Measurements from ENCODE around the gene ZNF81. TPM values are rescaled to one million over a fixed set of nuclear protein-coding genes. Genes with fewer than 3 reads are reported as not detected.
"Not testable (repeated sequence)": the region's sequence is repeated elsewhere in the genome, so short reads cannot be mapped to it uniquely, and the experiment has no call there.

Gene ZNF81
- total and polyA plus RNA-seq, 2 experiments from 2014 or later = 6.1 to 8.9 TPM

DNA sequence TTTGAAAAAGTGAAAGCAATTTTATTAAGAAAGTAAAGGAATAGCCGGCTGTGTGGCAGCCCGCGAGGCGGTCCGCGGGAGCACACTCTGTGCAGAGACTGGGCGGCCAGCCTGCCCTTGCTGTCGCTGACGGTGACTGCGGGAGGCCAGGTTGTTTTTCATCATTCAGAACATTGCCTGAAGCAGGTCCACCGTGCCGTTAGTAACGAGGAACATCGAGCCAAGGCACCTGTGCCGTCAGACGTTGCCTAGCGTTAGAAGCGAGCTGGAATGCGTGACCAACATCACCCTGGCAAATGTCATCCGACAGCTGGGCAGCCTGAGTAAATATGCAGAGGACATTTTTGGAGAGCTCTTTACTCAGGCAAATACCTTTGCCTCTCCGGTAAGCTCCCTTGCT, 33.6 kb upstream of the ZNF81 start:
- H3K4me1 Mint-ChIP-seq = peaks cover 14% of the 10 kb centered on the region
- H3K9me2 ChIP-seq (ENCODE audit: insufficient read depth); H3K36me3 Mint-ChIP-seq (ENCODE audit: low read depth); H3K27me3 Mint-ChIP-seq (ENCODE audit: insufficient read depth, low read depth, poor library complexity); H3K4me2 ChIP-seq; H3K36me3 ChIP-seq (ENCODE audit: insufficient read depth); H3K27me3 ChIP-seq (ENCODE audit: insufficient read depth); H3K27ac Mint-ChIP-seq; H3K9me3 Mint-ChIP-seq; H2AFZ ChIP-seq; H3K4me1 ChIP-seq (ENCODE audit: insufficient read depth); H3F3A ChIP-seq (replicated peaks; ENCODE audit: low read depth); H3K4me3 ChIP-seq; H3K27ac ChIP-seq (ENCODE audit: low read depth); H4K20me1 ChIP-seq (replicated peaks; ENCODE audit: insufficient read depth); DNase-seq (ENCODE audit: low spot score); H3K4me3 Mint-ChIP-seq; ATAC-seq; H3K79me2 ChIP-seq (replicated peaks; ENCODE audit: insufficient read depth): not testable (repeated sequence)

DNA sequence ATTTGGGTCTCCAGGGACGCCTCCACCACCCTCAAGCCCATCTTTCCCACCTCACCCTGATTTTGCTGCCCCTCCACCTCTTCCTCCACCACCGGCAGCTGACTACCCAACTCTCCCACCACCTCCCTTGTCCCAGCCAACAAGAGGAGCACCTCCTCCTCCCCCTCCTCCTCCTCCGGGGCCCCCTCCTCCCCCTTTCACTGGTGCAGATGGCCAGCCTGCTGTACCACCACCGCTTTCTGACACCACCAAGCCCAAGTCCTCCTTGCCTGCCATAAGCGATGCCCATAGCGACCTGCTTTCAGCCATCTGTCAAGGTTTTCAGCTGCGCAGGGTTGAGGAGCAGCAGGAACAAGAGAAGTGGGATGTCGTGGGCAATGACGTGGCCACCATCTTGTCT, 32.4 kb upstream of the ZNF81 start:
- H3K9me2 ChIP-seq (ENCODE audit: insufficient read depth) = no peaks in the 10 kb centered on the region
- Mint-ChIP-seq H3K4me1 (peaks cover 14% of the 10 kb centered on the region), H3K9me3 (no peaks in the 10 kb centered on the region; the same call in 2 of the 3 replicates), H3K36me3 (ENCODE audit: low read depth) (peaks cover 2% of the 10 kb centered on the region; the same call in 1 of the 3 replicates), H3K27me3 (ENCODE audit: insufficient read depth, low read depth, poor library complexity) (no peaks in the 10 kb centered on the region), H3K4me3 (no peak overlapping the region), H3K27ac (no peak overlapping the region)
- H3F3A ChIP-seq (replicated peaks; ENCODE audit: low read depth) = no peaks in the 10 kb centered on the region
- no peak overlapping the region for H3K27ac ChIP-seq (ENCODE audit: low read depth)
- no peaks in the 10 kb centered on the region for H3K79me2 ChIP-seq (replicated peaks; ENCODE audit: insufficient read depth)
- no peaks in the 10 kb centered on the region for H3K27me3 ChIP-seq (ENCODE audit: insufficient read depth)
- H3K4me3 ChIP-seq = no peak overlapping the region
- no peak for DNase-seq (ENCODE audit: low spot score)
- H3K4me1 ChIP-seq (ENCODE audit: insufficient read depth) = no peaks in the 10 kb centered on the region
- no peaks in the 10 kb centered on the region for H3K36me3 ChIP-seq (ENCODE audit: insufficient read depth)
- H4K20me1 ChIP-seq (replicated peaks; ENCODE audit: insufficient read depth) = no peaks in the 10 kb centered on the region
- no peak for ATAC-seq
- no peak overlapping the region for H3K4me2 ChIP-seq
- no peak overlapping the region for H2AFZ ChIP-seq
- TF ChIP-seq POLR2AphosphoS5 (IDR thresholded peaks at IDR 0.05; ENCODE audit: low read depth) (no peak), ZNF331 (CRISPR knock-in tag; IDR thresholded peaks at IDR 0.05; ENCODE audit: low read depth) (no peak), EZH2phosphoT487 (IDR thresholded peaks at IDR 0.05; ENCODE audit: unreplicated experiment) (no peak), JUNB (IDR thresholded peaks at IDR 0.05; ENCODE audit: unreplicated experiment) (no peak), EZH2 (IDR thresholded peaks at IDR 0.05; ENCODE audit: low read depth, unreplicated experiment) (no peak)
- TF ChIP-seq, protein P1, sequence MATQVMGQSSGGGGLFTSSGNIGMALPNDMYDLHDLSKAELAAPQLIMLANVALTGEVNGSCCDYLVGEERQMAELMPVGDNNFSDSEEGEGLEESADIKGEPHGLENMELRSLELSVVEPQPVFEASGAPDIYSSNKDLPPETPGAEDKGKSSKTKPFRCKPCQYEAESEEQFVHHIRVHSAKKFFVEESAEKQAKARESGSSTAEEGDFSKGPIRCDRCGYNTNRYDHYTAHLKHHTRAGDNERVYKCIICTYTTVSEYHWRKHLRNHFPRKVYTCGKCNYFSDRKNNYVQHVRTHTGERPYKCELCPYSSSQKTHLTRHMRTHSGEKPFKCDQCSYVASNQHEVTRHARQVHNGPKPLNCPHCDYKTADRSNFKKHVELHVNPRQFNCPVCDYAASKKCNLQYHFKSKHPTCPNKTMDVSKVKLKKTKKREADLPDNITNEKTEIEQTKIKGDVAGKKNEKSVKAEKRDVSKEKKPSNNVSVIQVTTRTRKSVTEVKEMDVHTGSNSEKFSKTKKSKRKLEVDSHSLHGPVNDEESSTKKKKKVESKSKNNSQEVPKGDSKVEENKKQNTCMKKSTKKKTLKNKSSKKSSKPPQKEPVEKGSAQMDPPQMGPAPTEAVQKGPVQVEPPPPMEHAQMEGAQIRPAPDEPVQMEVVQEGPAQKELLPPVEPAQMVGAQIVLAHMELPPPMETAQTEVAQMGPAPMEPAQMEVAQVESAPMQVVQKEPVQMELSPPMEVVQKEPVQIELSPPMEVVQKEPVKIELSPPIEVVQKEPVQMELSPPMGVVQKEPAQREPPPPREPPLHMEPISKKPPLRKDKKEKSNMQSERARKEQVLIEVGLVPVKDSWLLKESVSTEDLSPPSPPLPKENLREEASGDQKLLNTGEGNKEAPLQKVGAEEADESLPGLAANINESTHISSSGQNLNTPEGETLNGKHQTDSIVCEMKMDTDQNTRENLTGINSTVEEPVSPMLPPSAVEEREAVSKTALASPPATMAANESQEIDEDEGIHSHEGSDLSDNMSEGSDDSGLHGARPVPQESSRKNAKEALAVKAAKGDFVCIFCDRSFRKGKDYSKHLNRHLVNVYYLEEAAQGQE (IDR thresholded peaks at IDR 0.05; ENCODE audit: unreplicated experiment) = no peak

DNA sequence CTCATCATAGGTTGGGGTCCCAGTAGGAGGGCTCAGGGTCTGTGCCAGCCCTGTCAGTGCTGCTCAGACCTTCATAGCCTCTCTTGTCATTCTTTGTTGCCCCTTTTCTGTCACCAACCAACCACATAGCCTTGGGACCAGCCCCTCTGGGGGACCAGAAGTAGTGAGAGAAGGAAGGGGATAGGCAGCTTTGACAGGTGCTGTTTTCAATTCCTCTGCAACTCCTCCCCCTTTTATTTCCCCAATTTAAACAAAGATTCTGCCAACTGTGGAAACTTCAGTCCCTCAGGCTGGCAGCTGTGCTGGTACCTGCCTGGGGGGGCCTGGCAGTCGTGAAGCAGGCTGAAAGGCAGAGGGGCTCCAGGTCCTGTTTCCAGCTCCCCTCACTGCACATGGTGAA, 30.9 kb upstream of the ZNF81 start:
- H3K4me3 Mint-ChIP-seq = not testable (repeated sequence)

More for the DNA sequence above, 30.9 kb upstream of the ZNF81 start:
- not testable (repeated sequence) for H3K4me3 ChIP-seq; H3K36me3 ChIP-seq (ENCODE audit: insufficient read depth); H3F3A ChIP-seq (replicated peaks; ENCODE audit: low read depth); H3K9me2 ChIP-seq (ENCODE audit: insufficient read depth); DNase-seq (ENCODE audit: low spot score); H3K27ac Mint-ChIP-seq; H3K4me2 ChIP-seq; H3K9me3 Mint-ChIP-seq; H3K27me3 Mint-ChIP-seq (ENCODE audit: insufficient read depth, low read depth, poor library complexity); H3K79me2 ChIP-seq (replicated peaks; ENCODE audit: insufficient read depth); H3K27ac ChIP-seq (ENCODE audit: low read depth); H2AFZ ChIP-seq; ATAC-seq; H3K36me3 Mint-ChIP-seq (ENCODE audit: low read depth); H3K4me1 ChIP-seq (ENCODE audit: insufficient read depth); H3K27me3 ChIP-seq (ENCODE audit: insufficient read depth); H4K20me1 ChIP-seq (replicated peaks; ENCODE audit: insufficient read depth)
- H3K4me1 Mint-ChIP-seq = peaks cover 14% of the 10 kb centered on the region

All from GM23338 (cell line).